Activated CD4-positive, alpha-beta T cell treated with anti-CD3 and anti-CD28 coated beads for 24 hours (primary cell): Measurements from ENCODE around the gene ETFB.

Experiments used
- DNase-seq, 2 donors: peaks; one replicate each; pipeline ENCODE4 v3.0.0-alpha.2; 2020; ENCODE audit warnings: low read depth in 2 of 2

The ETFB gene

GRCh38 chr19:51372649-51373504 lies 6.7 kb upstream of the ETFB start, which contains the start of gene NKG7:
Gene NKG7, minus strand, starts transcription at chr19:51372654. Its CDS starts 119 bp downstream, at chr19:51372535.
- peak; percentile 63 to 64 for DNase-seq

- DNase-seq: no peak
Observed at GRCh38 chr19:51372021-51372648, 5.9 kb upstream of the ETFB start.

GRCh38 chr19:51371186-51371690 lies 5.0 kb upstream of the ETFB start:
- no peak for DNase-seq

- no peak for DNase-seq
Observed at GRCh38 chr19:51370230-51370629, 4.0 kb upstream of the ETFB start.

GRCh38 chr19:51368366-51369282 lies 2.4 kb upstream of the ETFB start, which contains the start of gene CLDND2:
Gene CLDND2, minus strand, starts transcription at chr19:51369003. Its CDS starts 426 bp downstream, at chr19:51368577.
- no peak for DNase-seq

GRCh38 chr19:51367565-51368365 lies 1.6 kb upstream of the ETFB start:
- peak; percentile 98 to 99 for DNase-seq

GRCh38 chr19:51367255-51367564 lies 1.0 kb upstream of the ETFB start:
- no peak for DNase-seq

- DNase-seq: peak; percentile 90 to 91
Observed at GRCh38 chr19:51366389-51367254, 434 bp upstream of the ETFB start.

GRCh38 chr19:51365211-51365964 lies 800 bp downstream of the ETFB start:
- DNase-seq: no peak

GRCh38 chr19:51364200-51365106 lies 1.7 kb downstream of the ETFB start:
- no peak for DNase-seq

GRCh38 chr19:51361239-51361638 lies 4.9 kb downstream of the ETFB start:
- no peak for DNase-seq

GRCh38 chr19:51359294-51359693 lies 6.9 kb downstream of the ETFB start:
- DNase-seq: no peak

GRCh38 chr19:51357952-51358351 lies 8.2 kb downstream of the ETFB start:
- no peak for DNase-seq

- DNase-seq: no peak
Observed at GRCh38 chr19:51356159-51356801, 9.9 kb downstream of the ETFB start.

GRCh38 chr19:51354742-51355148 lies 11.4 kb downstream of the ETFB start:
- DNase-seq: no peak

GRCh38 chr19:51354103-51354741 lies 12.0 kb downstream of the ETFB start:
- no peak for DNase-seq

- no peak for DNase-seq
Observed at GRCh38 chr19:51352783-51353360, 13.3 kb downstream of the ETFB start.
